H9 (cell line): ENCODE results near the gene HBA1. TPM values are rescaled to one million over a fixed set of nuclear protein-coding genes. Genes with fewer than 3 reads are reported as not detected.

ENCODE experiments used
- DNase-seq: peaks from one replicate; pipeline ENCODE4 v3.0.0-alpha.2; 2017
- H2AFZ ChIP-seq: one replicate; pipeline ENCODE4 v1.6.1; 2013; ENCODE audit warnings: mild to moderate bottlenecking, low read length, control low read depth, moderate library complexity
- H2AK5ac ChIP-seq: 2 replicates; pipeline ENCODE4 v1.6.1; 2013; ENCODE audit warnings: low read length, control low read depth, mixed read lengths; ENCODE audit not compliant: insufficient read length
- H2BK120ac ChIP-seq: one replicate; pipeline ENCODE4 v1.6.1; 2013; ENCODE audit warnings: low read depth, mild to moderate bottlenecking, low read length, control low read depth, inconsistent platforms; ENCODE audit not compliant: poor library complexity, severe bottlenecking
- H2BK12ac ChIP-seq: 2 replicates; pipeline ENCODE4 v1.6.1; 2013; ENCODE audit warnings: low read length, control low read depth, mixed read lengths, low read depth; ENCODE audit not compliant: insufficient read length
- H2BK15ac ChIP-seq: 2 replicates; pipeline ENCODE4 v1.6.1; 2013; ENCODE audit warnings: low read depth, low read length, control low read depth
- H2BK20ac ChIP-seq: one replicate; pipeline ENCODE4 v1.6.1; 2013; ENCODE audit warnings: low read depth, mild to moderate bottlenecking, low read length, control low read depth, inconsistent platforms; ENCODE audit not compliant: poor library complexity, severe bottlenecking
- H2BK5ac ChIP-seq: 2 replicates; pipeline ENCODE4 v1.6.1; 2013; ENCODE audit warnings: low read length, control low read depth, mixed read lengths; ENCODE audit not compliant: insufficient read length
- H3K14ac ChIP-seq: 2 replicates; pipeline ENCODE4 v1.6.1; 2013; ENCODE audit warnings: low read length, control low read depth; ENCODE audit not compliant: insufficient read depth
- H3K18ac ChIP-seq: 2 replicates; pipeline ENCODE4 v1.6.1; 2013; ENCODE audit warnings: low read depth, mild to moderate bottlenecking, mixed read lengths, low read length, control low read depth; ENCODE audit not compliant: insufficient read length
- H3K23ac ChIP-seq: 2 replicates; pipeline ENCODE4 v1.6.1; 2013; ENCODE audit warnings: low read length, control low read depth, mixed read lengths, low read depth; ENCODE audit not compliant: insufficient read length
- H3K23me2 ChIP-seq: 2 replicates; pipeline ENCODE4 v1.6.1; 2013; ENCODE audit warnings: low read depth, mild to moderate bottlenecking, mixed read lengths, low read length, control low read depth; ENCODE audit not compliant: insufficient read length, poor library complexity, severe bottlenecking
- H3K27ac ChIP-seq: 2 replicates; pipeline ENCODE4 v1.5.1; 2013; ENCODE audit warnings: low read length, control low read depth, mixed read lengths, low read depth; ENCODE audit not compliant: insufficient read length
- H3K27me3 ChIP-seq: 2 replicates; pipeline ENCODE4 v1.6.1; 2013; ENCODE audit warnings: low read length, control low read depth, inconsistent platforms; ENCODE audit not compliant: insufficient read depth
- H3K4ac ChIP-seq: 2 replicates; pipeline ENCODE4 v1.6.1; 2013; ENCODE audit warnings: low read depth, mild to moderate bottlenecking, control low read depth, inconsistent platforms, low read length, moderate library complexity
- H3K4me1 ChIP-seq: 2 replicates; pipeline ENCODE4 v1.6.1; 2013; ENCODE audit warnings: low read length, control low read depth, inconsistent platforms; ENCODE audit not compliant: insufficient read depth
- H3K4me2 ChIP-seq: 2 replicates; pipeline ENCODE4 v1.6.1; 2013; ENCODE audit warnings: low read length, control low read depth, mixed read lengths; ENCODE audit not compliant: insufficient read length, insufficient read depth
- H3K56ac ChIP-seq: 2 replicates; pipeline ENCODE4 v1.6.1; 2013; ENCODE audit warnings: low read depth, mild to moderate bottlenecking, mixed read lengths, low read length, control low read depth; ENCODE audit not compliant: insufficient read length
- H3K79me1 ChIP-seq: 2 replicates; pipeline ENCODE4 v1.6.1; 2013; ENCODE audit warnings: low read depth, mild to moderate bottlenecking, moderate library complexity, low read length, control low read depth, inconsistent platforms; ENCODE audit not compliant: insufficient read depth, poor library complexity, severe bottlenecking
- H3K79me2 ChIP-seq: 2 replicates; pipeline ENCODE4 v1.6.1; 2013; ENCODE audit warnings: low read length, control low read depth, inconsistent platforms; ENCODE audit not compliant: insufficient read depth
- H3K9ac ChIP-seq: 2 replicates; pipeline ENCODE4 v1.6.1; 2013; ENCODE audit warnings: low read length, control low read depth, mixed read lengths; ENCODE audit not compliant: insufficient read length; ENCODE audit errors: extremely low read depth
- H3K9me3 ChIP-seq: one replicate; pipeline ENCODE4 v1.6.1; 2013; ENCODE audit warnings: low read depth, low read length, inconsistent platforms; ENCODE audit not compliant: control insufficient read depth
- H3T11ph ChIP-seq: one replicate; pipeline ENCODE4 v1.6.1; 2013; ENCODE audit warnings: mild to moderate bottlenecking, low read length, control low read depth, inconsistent platforms
- H4K20me1 ChIP-seq: one replicate; pipeline ENCODE4 v1.6.1; 2013; ENCODE audit not compliant: control insufficient read depth, insufficient read length, insufficient read depth
- H4K5ac ChIP-seq: 2 replicates; pipeline ENCODE4 v1.6.1; 2013; ENCODE audit warnings: low read depth, mild to moderate bottlenecking, mixed read lengths, low read length, control low read depth; ENCODE audit not compliant: insufficient read length
- H4K8ac ChIP-seq: replicated peaks from 2 replicates; pipeline ENCODE4 v1.6.1; 2013; ENCODE audit warnings: low read length, control low read depth, mixed read lengths, low read depth; ENCODE audit not compliant: insufficient read length
- H4K91ac ChIP-seq: 2 replicates; pipeline ENCODE4 v1.6.1; 2013; ENCODE audit warnings: low read depth, mild to moderate bottlenecking, moderate library complexity, mixed read lengths, low read length, control low read depth; ENCODE audit not compliant: insufficient read length
- H3K27ac Mint-ChIP-seq, 3 experiments: 2 replicates in 2 of 3; 3 replicates in 1 of 3; pipeline ENCODE4 v1.8.0; 2020 to 2021; ENCODE audit warnings: mixed read lengths in 3 of 3, mild to moderate bottlenecking in 1 of 3, moderate library complexity in 1 of 3
- H3K27me3 Mint-ChIP-seq: 2 replicates; pipeline ENCODE4 v1.8.0; 2021; ENCODE audit warnings: low read depth, mild to moderate bottlenecking, moderate library complexity, mixed read lengths
- H3K36me3 Mint-ChIP-seq, 3 experiments: 2 replicates in 2 of 3; 3 replicates in 1 of 3; pipeline ENCODE4 v1.8.0; 2020 to 2021; ENCODE audit warnings: low read depth in 3 of 3, mixed read lengths in 3 of 3; ENCODE audit not compliant: insufficient read depth in 1 of 3
- H3K4me1 Mint-ChIP-seq, 2 experiments: 2 replicates each; pipeline ENCODE4 v1.8.0; 2020; ENCODE audit warnings: mixed read lengths in 2 of 2
- H3K4me3 Mint-ChIP-seq, 2 experiments: 2 replicates in 1 of 2; 3 replicates in 1 of 2; pipeline ENCODE4 v1.8.0; 2020 to 2021; ENCODE audit warnings: mild to moderate bottlenecking in 2 of 2, mixed read lengths in 2 of 2, moderate library complexity in 1 of 2
- H3K9me3 Mint-ChIP-seq, 2 experiments: 2 replicates in 1 of 2; 3 replicates in 1 of 2; pipeline ENCODE4 v1.8.0; 2020; ENCODE audit warnings: mild to moderate bottlenecking in 2 of 2, mixed read lengths in 2 of 2, moderate library complexity in 1 of 2
- CTCF ChIP-seq: fragments of 200-600 bp; sonication (generic); conservative IDR thresholded peaks from 3 replicates; pipeline ENCODE4 v1.8.0; 2021; ENCODE audit warnings: antibody characterized with exemption, mild to moderate bottlenecking
- WGBS: extraction: QIAGEN DNeasy Blood & Tissue Kit; methylation state at CpG from one replicate; pipeline ENCODE4 v1.1.7; 2013; ENCODE audit warnings: missing lambda C conversion rate, low lambda C conversion rate, mixed read lengths; ENCODE audit not compliant: insufficient read length; ENCODE audit errors: extremely low coverage; 5-methylcytosine and 5-hydroxymethylcytosine counted together
- total RNA-seq: library from RNA; stranded (reverse); gene quantifications from 2 replicates; pipeline ENCODE4 v1.2.1, GENCODE V29; 2021

HBA1 gene
- total RNA-seq, 1 experiment from 2014 or later = 7.2 TPM

- Histone ChIP-seq H4K8ac (no peak overlapping the region), H3K4ac (no peak overlapping the region), H2BK120ac (no peak overlapping the region), H2BK5ac (no peak overlapping the region), H3K79me2 (no peaks in the 10 kb centered on the region; the same call in 1 of the 2 replicates), H2AK5ac (no peak overlapping the region), H3K9me3 (no peaks in the 10 kb centered on the region), H3K18ac (no peak overlapping the region), H3K79me1 (no peaks in the 10 kb centered on the region), H3K23ac (no peak overlapping the region), H3K9ac (no peak overlapping the region), H3K14ac (no peak overlapping the region), H3K56ac (no peak overlapping the region), H3K23me2 (no peaks in the 10 kb centered on the region), H3K27ac (no peak overlapping the region), H2BK12ac (no peak overlapping the region), H3K27me3 (no peaks in the 10 kb centered on the region), H3K4me1 (no peaks in the 10 kb centered on the region), H3T11ph (no peak overlapping the region), H4K5ac (no peak overlapping the region), H2BK15ac (no peak overlapping the region), H2AFZ (no peak overlapping the region), H2BK20ac (no peak overlapping the region), H4K20me1 (peaks cover 2% of the 10 kb centered on the region), H4K91ac (no peak overlapping the region), H3K4me2 (no peak overlapping the region)
- H3K27me3 Mint-ChIP-seq = no peaks in the 10 kb centered on the region
- H3K27ac Mint-ChIP-seq = no peak overlapping the region; a peak in 1 of 7 replicates
- no peak overlapping the region for H3K4me3 Mint-ChIP-seq
- H3K9me3 Mint-ChIP-seq = no peaks in the 10 kb centered on the region
- no CpG with 5 or more reads among the region's 5 CpGs for WGBS
- TF ChIP-seq CTCF = no peak
- no peak for DNase-seq
- H3K36me3 Mint-ChIP-seq = peaks cover 46 to 90% (median 65%) of the 10 kb centered on the region in 3 experiments; a peak in 6 of 7 replicates
- no peaks in the 10 kb centered on the region for H3K4me1 Mint-ChIP-seq
Observed at GRCh38 chr16:200388-200787, 23.9 kb downstream of the HBA1 start.
